ENCODE measurements around the gene FRMD4A. TPM values are rescaled to one million over a fixed set of nuclear protein-coding genes. Genes with fewer than 3 reads are reported as not detected.
A peak's percentile ranks its signal among the peaks of the same experiment; 100 is the strongest.
"Not testable (repeated sequence)": the region's sequence is repeated elsewhere in the genome, so short reads cannot be mapped to it uniquely, and the experiment has no call there.

Gene FRMD4A
- total RNA-seq, 1 experiment from 2014 or later: 51.1 TPM

DNA sequence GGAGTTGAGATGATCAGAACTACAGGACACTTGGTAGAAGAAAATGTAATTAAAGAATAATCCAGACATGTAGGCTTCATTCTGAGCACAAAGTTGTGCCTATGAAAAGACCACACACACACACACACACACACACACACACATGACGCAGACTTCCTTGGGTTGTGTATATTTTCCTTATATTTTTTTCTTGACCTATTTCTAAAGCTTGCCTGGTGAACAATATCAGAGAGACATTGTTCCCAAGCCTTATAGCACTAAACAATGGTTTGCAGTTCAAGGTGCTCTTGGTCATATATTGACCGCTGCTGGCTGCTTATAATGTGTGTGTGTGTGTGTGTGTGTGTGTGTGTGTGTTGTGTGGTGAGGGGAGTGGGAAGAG is 541.3 kb downstream of the FRMD4A start:
- no peak for DNase-seq (ENCODE audit: low read depth)

DNA sequence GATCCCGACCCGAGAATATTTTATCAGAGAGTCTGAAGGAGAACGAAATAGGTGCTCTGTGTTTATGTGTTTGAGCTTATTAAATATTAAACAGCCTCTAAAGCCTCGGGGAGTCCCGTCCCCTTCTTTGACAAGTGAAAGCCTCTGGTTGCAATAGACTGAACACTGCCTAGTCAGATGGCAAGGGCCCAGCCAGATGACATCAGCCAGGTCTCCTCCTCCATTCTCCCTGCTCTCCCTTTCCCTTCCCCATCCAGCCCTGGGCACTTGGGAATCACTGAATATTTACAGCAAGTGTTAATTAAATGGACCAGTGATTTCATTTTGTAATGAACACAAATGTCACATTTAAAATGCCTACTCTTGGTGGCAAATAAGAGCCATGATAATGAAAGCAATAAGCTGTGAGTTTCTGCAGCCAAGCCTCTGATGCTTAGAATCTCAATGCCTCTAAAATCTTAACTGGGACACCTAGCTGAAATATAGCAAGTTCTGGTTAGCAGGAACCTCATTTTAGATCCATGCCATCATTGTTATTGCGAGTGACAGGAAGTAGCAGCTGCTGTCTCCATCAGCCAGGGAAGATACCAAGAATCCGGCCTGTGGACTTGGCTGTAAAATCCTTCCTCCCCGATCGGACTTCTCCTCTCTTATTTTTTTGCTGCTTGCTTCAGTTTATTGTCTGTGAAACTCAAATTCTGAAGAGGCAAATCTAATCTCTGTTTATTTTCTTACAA is 541.8 kb downstream of the FRMD4A start:
- DNase-seq (ENCODE audit: low read depth): peak; percentile 66

DNA sequence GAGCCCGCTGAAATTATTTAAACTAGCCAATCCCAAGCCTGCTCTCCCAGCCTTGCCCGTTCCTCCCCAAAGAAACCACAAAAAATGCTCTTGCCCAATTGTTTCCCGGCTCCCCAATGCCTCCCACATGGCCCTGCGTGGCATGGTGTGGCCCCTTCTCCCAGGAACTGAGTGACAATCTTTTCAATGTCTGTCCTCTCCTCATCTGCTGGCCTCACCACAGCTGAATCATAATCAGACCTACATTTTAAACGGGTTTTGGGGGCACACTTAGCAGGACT is 542.5 kb downstream of the FRMD4A start:
- peak; percentile 77 for DNase-seq (ENCODE audit: low read depth)

DNA sequence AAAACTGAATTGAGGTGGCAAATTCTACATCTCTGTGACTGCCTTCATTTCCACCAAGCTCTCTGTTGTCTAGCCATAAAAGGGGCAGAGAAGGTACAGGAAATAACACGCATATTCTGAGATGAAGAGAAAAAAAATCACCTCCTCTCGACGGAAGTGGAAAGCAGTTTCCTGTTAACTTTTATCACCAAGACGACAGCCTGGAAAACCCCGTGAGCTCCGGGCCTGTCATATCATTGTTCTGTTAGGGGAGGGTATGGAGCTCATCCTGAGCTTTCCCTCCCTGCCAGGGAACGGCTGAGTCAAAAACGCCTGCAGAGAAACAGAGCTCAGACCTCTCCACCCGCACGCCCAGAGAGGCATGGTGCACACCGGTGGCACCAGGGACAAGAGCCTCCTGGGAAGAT is 543.7 kb downstream of the FRMD4A start:
- peak; percentile 87 for DNase-seq (ENCODE audit: low read depth)

DNA sequence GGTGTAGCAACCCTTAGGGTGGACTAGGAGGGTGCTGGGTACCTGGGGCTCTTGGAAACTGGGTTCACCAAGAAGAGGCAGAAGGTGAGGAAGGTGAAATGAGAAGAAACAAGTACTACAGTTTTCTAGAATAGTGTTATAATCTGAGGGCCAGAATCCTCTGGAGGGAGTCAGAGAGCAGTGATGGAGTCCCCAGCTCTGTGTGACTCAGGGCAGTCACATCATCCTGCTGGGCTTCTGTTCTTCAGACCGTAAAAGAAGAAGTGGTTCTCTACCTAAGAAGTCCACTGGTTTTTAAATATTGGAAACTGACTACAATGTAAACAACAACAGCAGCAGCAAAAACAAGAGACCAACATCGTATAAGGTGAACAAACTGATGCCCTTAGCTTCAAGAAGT is 546.7 kb downstream of the FRMD4A start:
- peak; percentile 44 for DNase-seq (ENCODE audit: low read depth)

DNA sequence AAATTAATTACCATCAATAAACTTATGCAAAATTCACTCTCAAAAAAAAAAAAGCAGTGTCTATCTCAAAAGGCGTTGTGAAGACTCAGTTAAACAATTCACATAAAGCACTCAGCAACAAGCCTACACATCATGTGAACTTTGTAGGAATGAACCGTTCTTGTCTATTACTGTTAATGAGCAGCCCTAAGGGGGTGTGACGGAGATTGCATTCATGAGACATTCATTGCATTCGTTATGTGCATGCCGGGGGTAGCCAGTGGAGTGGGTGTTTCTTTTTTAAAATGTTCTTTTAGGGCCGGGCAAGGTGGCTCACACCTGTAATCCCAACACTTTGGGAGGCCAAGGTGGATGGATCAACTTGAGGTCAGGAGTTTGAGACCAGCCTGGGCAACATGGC is 551.0 kb downstream of the FRMD4A start:
- DNase-seq (ENCODE audit: low read depth): no peak

DNA sequence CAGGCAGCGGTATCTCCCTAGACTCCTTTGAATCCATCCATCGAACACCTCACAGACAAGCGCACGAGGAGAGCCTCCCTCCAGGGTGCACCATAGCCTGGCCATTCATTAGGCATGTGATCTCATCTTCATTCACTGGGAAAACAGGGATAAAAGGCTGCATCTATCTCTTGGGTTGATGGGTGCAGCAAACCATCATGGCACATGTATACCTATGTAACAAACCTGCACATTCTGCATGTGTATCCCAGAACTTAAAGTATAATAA is 552.1 kb downstream of the FRMD4A start:
- not testable (repeated sequence) for DNase-seq (ENCODE audit: low read depth)

DNA sequence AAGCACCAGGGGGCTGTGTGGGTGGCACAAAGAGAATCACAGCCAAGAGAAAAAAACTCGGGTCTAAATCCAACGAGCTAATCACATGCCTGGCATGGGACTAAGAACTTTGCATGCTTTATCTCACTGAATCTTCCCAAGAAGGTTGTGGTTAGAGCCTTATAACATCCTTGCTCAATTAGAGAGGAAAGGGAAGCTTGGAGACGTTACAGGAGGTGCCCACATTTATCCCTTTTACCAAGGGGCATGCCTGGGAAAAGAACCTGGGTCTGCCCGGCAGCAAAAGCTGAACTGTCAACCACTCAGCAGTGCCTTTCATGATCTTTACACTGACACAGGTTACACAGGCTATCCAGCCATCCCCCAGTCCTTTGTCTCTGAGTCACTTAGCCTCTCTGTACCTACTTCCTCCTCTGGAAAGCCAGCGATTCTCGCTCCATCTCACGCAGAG is 553.8 kb downstream of the FRMD4A start:
- peak; percentile 89 for DNase-seq (ENCODE audit: low read depth)

DNA sequence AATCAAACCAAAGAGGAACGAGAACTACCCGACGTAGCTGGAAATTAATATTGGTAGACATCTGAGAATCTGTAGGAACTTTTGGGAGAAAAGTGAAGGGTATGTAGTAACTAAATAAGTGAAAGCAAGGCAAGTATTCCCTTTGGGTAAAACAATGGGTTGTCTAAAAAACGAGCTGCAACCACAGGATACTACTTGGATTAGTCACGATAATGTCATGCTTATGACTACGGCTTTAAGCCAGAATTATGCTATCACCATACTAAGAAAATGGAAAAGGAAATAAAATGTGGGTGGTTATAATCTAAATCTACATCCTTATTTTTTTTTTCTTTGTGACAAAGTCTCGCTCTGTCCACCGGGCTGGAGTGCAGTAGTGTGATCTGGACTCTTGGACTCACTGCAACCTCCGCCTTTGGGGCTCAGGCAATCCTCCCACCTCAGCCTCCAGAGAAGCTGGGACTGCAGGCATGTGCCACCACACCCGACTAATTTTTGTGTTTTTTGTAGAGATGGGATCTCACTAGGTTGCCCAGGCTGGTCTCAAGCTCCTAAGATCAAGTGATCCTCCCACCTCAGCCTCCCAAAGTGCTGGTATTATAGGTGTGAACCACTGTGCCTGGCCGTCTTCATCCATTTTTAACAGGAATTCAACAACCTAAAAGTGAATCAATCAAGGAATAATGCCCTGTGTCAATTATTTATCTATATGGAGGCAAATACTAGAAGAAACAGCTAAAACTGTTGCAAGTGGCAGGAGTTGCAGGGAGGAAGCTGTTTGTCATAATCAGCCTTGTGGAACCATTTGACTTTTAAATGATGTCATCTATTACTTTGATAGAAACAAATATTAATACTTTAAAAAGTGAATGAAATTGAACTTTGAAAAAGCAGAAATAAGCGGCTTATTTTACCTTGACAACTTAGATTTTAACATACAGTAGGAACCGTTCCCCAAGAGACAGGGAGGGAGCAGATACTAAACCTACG is 554.6 kb downstream of the FRMD4A start:
- peak; percentile 90 for DNase-seq (ENCODE audit: low read depth)

DNA sequence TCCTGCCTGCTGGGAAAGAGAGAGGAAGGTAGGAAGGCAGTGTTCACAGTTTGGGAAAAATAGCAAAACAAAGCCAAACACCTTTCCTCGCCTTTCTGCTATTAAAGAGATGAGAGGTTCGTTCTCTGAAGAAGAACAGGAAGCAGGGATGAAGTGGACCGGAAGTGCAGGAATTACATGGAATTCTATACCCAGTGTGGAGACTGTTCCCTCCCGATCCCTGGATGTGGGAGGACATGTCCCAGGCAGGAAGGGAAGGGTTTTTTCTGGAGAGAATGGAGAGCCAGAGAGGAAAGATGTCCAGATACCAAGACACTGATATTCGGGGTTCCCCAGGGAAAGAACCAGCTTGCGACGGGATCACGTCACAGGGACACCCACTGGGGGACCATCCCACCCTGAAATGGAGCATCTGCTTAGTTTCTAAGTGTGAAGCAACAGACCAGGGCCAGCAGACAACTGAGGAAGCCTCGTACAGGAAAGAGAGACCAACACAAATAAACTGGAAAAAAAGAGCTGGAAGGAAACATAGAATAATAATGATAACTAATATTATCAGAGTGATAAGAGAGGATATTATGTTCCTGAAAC is 556.3 kb downstream of the FRMD4A start:
- DNase-seq (ENCODE audit: low read depth): no peak

DNA sequence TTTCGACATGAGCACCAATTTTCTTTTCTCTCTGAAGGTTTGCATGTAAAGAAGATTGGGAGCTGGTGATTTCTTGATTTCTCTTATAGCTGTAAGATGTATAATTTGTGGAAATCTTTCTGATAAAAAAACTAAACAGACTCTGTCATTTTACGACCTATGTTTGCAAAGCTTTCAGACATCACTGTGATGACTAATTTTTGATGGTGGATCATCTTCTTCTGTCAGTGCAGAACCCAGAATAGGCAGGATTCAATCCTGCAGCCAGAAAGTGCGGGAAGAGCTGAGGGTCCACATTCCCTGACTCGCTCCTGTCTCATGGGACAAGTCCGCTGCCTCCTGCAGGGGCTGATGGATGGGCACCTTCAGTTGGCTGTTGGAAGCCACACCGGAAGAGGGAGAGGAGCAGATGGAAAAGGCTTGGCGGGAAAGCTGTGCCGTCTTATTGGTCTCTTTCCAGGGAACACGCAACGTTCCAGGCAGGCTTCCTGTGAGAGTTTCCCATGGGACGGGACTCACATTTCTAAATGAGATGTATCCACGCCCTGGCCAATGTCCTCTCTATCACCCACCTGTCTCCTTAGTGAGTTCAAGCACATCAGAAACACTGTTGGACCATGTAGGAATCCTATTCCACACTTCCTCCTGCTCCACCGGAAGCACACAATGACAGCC is 557.1 kb downstream of the FRMD4A start:
- no peak for DNase-seq (ENCODE audit: low read depth)

DNA sequence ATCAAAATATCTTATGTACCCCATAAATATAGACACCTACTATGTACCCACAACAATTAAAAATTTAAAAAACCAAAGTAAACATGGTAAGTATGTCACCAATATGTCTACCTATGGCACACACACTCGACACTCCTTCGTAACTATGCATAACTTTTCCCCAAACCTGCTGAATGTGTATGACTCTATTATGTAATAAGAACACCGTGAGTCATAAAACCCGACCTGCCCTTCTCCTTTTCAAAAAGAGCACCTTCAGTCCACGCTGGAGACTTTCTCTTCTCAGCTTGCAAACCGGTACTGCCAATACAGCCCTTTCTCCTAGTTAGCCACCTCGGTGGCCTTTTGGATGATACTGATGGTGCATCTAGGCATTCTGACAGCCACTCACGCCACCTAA is 557.7 kb downstream of the FRMD4A start:
- no peak for DNase-seq (ENCODE audit: low read depth)

DNA sequence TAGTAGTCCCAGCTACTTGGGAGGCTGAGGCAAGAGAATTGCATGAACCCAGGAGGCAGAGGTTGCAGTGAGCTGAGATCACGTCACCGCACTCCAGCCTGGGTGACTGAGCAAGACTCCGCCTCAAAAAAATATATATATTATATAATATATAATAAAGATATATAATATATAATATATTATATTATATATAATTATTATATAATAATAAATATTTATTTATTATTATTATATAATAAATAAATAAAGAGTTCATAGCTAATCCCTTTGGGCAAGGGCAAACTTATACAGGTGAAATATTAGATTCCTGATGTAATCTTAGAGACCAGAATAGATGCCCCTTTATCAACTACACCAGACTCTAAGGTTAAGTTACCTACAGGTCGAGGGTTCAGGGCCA is 558.7 kb downstream of the FRMD4A start:
- DNase-seq (ENCODE audit: low read depth): no peak

DNA sequence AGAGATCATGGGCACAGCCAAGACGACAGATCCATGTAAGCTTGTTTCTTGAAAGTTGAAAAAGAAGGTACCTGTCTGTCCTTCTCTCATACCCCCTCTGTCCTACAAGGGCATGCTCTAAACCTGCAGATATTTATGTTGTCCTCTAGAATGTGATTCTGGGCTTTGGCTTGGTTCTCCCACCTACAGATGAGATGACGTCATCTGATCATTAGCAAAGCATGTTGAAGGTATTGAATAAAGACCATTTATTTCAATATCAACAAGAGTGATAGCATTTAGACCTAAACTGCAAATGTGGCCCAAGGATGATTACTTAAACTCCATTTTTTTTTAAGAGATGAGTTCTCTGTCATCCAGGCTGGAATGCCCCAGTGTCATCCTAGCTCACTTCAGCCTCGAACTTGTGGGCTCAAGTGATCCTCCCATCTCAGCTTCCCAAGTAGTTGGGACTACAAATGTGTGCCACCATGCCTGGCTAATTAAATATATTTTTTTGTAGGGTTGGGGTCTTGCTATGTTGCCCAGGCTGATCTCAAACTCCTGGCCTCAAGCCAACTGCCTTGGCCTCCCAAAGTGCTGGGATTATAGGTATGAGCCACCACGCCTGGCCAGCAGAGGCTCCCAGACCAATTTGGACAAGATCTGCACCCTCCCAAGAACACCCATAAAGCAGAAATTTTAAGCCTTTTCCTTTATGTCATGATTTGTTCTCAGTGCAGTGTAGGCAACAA is 559.8 kb downstream of the FRMD4A start:
- DNase-seq (ENCODE audit: low read depth): no peak

DNA sequence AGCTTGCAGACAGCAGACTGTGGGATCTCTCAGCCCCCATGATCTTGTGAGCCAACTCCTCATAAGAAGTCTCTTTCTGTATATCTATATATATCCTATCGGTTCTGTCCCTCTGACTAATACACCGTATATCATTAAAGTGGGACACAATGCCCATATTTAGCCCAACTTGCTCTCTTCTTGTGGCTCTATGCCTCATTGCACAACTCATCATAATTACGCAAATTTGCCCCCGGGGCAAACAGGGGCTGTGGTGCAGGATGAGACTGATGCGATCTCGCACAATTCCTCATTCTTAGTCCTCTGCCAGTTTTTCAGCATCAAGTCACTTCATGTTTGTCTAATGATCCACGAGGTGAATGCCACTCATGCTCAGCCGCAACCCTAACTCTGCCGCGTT is 560.8 kb downstream of the FRMD4A start:
- peak; percentile 100 for DNase-seq (ENCODE audit: low read depth)

DNA sequence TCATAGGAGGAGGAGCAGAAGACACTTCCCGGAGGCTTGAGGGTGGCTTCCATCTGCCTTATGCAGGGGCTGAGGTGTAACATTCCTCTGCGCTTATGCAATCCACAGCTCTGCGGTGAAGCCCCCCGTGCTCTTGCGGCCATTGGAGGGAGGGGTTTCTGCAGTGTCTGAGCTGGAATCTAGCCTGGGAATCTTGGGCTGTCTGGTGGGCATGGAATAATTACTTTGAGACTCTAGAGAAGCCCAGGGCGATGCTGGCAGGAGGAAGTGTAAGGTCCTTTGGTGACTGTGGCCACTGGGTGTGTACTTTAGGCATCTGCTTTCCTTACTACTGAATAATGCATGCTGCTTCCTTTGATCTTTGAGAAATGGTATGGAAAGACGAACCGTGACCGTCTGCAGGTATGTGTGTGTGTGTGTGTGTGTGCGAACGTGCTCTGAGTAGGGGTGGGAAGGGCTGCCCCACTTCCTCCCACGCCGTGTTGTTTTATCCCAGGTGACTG is 563.0 kb downstream of the FRMD4A start:
- DNase-seq (ENCODE audit: low read depth): peak; percentile 70

DNA sequence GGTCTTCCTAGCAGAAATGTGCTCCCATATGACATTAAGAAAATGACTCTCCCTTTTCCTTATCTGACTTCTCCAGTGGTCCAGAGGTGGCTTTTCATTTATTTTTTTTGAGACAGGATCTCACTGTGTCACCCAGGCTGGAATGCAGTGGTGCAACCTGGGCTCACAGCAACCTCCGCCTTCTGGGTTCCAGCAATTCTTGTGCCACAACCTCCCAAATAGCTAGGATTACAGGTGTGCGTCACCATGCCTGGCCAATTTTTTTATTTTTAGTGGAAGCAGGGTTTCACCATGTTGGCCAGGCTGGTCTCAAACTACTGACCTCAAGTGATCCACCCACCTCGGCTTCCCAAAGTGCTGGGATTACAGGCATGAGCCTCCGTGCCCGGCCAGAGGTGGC is 563.6 kb downstream of the FRMD4A start:
- DNase-seq (ENCODE audit: low read depth): not testable (repeated sequence)

DNA sequence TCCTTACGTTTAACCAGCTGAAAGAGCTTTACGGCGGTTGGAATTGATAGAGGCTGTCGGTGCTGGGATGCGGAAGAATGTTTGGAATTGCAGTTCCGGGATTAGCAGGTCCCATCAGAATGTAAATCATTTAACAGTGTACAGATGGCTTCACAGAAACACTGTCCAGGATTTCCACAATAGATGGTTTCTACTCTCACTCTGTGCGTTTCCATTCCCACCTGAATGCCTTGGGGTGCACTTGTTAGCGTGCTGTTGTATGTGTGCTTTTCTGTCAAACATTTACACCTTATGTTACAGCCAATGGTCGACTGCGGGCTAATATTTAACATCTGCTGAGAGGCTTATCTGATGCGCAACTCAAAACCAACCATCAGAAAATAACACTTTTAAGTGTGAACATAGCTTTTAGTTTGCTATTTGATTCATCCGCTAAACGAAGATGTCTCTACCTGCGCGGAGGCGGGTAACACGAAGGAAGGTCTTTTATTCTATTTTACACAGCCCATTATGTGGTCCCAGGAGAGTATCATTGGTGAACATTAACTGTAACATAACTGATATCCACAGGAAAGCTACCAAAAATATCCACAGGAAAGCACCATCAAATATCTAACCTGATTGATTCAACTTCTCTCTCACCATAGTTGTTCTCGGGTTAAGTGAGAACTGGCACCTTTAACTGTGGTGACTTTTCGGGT is 564.9 kb downstream of the FRMD4A start:
- no peak for DNase-seq (ENCODE audit: low read depth)

DNA sequence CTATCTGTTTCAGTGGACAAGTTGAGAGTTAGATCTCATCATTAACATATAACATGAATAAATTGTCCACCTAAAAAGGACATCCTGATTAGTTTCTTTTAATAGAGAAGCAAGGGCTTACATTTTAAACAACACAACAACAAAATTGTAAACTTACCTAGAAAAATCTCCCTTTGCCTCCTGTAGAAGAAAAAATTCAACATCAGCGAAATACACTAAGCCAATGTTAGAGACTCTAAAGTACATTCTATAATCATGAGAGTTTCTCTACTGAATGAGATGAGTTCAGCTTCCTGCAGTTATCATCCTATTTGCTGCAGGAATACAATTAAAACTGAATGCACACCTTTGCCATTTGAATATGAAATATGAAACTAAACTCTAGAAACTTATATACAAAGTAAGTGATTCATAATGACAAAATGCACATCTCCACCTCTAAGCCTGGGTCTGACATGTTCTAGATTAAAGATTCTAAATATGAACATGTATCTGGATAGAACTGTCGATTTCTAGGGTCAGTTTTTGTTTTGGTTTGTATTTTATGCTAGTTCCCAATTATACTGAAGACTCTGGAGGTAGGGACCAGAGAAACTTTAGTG is 569.1 kb downstream of the FRMD4A start:
- no peak for DNase-seq (ENCODE audit: low read depth)

DNA sequence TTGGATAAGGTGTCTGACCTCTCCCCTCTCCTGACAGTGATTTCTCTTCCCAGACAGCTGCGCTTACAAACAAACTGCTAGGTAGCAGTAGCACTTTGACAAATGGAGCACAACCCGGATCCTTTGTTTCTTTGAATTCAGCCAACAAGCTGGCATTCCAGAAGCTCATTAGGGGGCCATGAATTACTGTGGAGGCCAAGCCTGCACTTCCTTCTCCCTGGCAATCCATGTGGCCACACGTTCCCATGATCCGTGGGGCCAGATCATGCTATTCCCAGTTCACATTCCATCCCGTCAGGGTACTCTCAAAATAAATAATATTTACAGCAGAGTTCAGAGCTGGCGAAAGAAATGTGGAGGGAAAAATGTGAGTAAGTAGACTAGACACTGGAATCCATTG is 571.6 kb downstream of the FRMD4A start:
- no peak for DNase-seq (ENCODE audit: low read depth)
